Measurements from ENCODE around the gene MLC1.
A peak's percentile ranks its signal among the peaks of the same experiment; 100 is the strongest.

MLC1 gene

DNA sequence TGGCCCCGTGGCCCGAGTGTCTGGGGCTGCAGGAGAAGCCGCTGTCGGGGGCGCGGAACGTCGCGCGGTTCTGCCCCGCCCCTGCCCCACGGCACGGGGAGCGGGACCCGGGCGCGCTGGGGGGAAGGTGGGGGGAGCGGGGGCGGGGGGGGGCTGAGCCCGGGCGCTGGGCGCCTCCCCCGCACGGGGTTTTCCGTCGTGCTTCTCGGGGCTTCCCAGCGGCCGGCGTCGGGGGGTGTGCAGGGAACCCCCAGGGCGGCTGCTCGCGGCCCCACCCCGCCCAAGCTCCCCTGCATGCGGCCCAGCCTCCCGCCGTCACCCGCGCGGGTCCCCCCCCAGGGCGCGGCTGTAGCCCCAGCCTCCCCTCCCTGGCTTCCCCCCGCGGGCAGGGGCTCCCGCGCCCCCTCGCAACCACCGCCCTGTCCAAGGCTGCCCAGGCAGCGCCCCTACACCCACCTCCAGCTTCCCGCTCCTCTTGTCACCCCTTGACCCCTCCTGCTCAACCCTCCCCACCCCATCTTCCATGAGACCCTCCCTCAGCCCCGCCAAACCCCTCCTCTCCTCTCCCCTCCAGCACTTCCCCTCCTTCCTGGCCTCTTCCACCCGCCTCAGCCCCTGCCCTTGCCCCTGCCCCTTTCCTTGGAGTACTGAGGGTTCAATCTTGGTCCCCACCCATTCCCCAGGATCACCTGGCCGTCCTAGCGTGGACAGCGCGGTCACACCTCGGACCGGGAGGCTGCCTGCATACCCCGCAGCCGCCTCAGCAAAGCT, 74.4 kb downstream of the MLC1 start:
- H3K36me3 ChIP-seq (ENCODE audit: control insufficient read depth, insufficient read depth, low read length), result no peaks in the 10 kb centered on the region
- no peak overlapping the region for H3K9ac ChIP-seq (ENCODE audit: low read length)
- H3K9me3 ChIP-seq (ENCODE audit: control insufficient read depth, insufficient read depth, low read depth, low read length), result no peaks in the 10 kb centered on the region
- peaks cover 67% of the 10 kb centered on the region for H3K27me3 ChIP-seq (ENCODE audit: control insufficient read depth, insufficient read depth, low read length)
- H3K4me1 ChIP-seq (ENCODE audit: control insufficient read depth, insufficient read depth, low read length), result peaks cover 32% of the 10 kb centered on the region
- H3K4me3 ChIP-seq (ENCODE audit: low read depth, low read length), result peak overlapping the region; percentile 37
- no peak overlapping the region for H3K27ac ChIP-seq (ENCODE audit: low read depth, low read length)

DNA sequence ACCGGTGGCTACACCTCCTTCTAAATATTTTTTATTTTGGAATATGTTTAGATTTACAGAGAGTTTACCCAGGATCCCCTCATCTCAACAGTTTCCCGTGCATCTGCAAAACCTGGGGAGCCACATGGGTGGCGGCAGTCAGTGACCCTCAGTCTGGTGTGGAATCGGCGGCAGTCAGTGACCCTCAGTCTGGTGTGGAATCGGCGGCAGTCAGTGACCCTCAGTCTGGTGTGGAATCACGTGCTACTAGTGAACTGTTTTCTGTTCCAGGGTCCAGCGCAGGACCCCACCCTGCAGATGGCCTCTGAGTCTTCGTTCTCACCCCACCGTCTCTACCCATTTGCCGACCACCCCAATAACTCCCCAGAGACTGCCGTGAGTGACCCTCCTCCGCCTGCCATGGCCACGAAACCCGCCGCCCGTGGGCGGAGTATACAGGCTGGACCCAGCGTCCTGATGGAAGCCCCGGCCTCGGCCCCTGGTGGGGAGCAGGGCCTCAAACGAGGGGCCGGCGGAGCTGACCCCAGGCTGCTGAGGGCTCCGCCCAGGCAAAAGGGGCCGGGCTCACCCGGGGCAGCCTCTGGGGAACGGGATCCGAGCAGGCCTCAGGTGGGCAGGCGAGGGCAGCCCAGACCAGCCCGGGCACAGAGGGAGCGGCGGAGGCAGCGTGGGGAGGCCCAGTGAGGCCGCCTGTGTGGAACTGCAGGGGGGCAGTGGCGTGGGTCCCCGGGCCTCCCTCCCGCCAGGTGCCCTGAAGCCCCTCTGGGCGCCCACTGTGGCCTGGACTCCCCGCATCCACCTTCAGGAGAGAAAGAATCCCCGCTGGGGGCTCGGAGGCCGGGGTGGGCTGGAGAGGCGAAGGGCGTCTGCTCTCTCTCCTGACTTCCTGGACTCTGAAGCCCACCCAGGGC, 75.2 kb downstream of the MLC1 start:
- Histone ChIP-seq H3K4me1 (ENCODE audit: control insufficient read depth, insufficient read depth, low read length) (peaks cover 32% of the 10 kb centered on the region), H3K9me3 (ENCODE audit: control insufficient read depth, insufficient read depth, low read depth, low read length) (no peaks in the 10 kb centered on the region), H3K27ac (ENCODE audit: low read depth, low read length) (no peak overlapping the region), H3K27me3 (ENCODE audit: control insufficient read depth, insufficient read depth, low read length) (peaks cover 59% of the 10 kb centered on the region), H3K4me3 (ENCODE audit: low read depth, low read length) (peak overlapping the region; percentile 36), H3K36me3 (ENCODE audit: control insufficient read depth, insufficient read depth, low read length) (no peaks in the 10 kb centered on the region), H3K9ac (ENCODE audit: low read length) (no peak overlapping the region)

All from HUES6 (cell line).